Measurements from ENCODE around the gene ATP1A3. TPM values are rescaled to one million over a fixed set of nuclear protein-coding genes. Genes with fewer than 3 reads are reported as not detected.
A peak's percentile ranks its signal among the peaks of the same experiment; 100 is the strongest.

ATP1A3 gene
- total RNA-seq, 1 experiment from 2014 or later = 8.5 TPM

DNA sequence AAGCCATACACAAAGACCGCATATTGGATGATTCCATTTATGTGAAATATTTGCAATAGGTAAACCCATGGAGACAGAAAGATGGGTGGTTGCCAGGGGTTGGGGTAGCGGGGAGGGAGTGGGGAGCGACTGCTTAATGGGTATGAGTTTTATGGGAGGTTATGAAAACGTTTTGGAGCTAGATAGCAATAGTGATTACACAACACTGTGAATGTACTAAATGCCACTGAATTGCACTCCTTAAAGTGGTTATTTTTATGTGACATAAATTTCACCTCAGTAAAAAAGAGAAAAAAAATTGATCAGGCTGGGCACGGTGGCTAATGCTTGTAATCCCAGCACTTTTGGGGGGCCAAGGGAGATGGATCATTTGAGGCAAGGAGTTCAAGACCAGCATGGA, 39.4 kb upstream of the ATP1A3 start:
- ChIA-PET CTCF (interaction anchor here (0.5 kb wide), 1 partner anchor 68 kb away, joined by 3 read pairs; no protein-coding TSS in a partner anchor), POLR2A (ENCODE audit: low non-redundant PET) (no interaction called here)
- Histone ChIP-seq H3K36me3 (ENCODE audit: insufficient read depth, low read length, poor library complexity, severe bottlenecking) (no peaks in the 10 kb centered on the region), H3K4me3 (ENCODE audit: low read depth, low read length, poor library complexity, severe bottlenecking) (no peak overlapping the region), H3K27me3 (replicated peaks; ENCODE audit: insufficient read depth, low read depth, low read length, poor library complexity) (no peaks in the 10 kb centered on the region), H3K4me1 (ENCODE audit: insufficient read depth, low read length, poor library complexity, severe bottlenecking) (peaks cover 10% of the 10 kb centered on the region), H3K27ac (ENCODE audit: low read depth, low read length, poor library complexity, severe bottlenecking) (no peak overlapping the region), H3K9me3 (ENCODE audit: low read depth, low read length, poor library complexity, severe bottlenecking) (no peaks in the 10 kb centered on the region)
- intact Hi-C loops (cut with micrococcal nuclease; ENCODE audit: unreplicated experiment) = loop anchor here (2.0 to 5.0 kb wide), 2 partner anchors 75 to 151 kb away; partner anchors contain the start of genes ARHGEF1 and RABAC1
- no peak for DNase-seq (ENCODE audit: low spot score)
- TF ChIP-seq, protein P1, sequence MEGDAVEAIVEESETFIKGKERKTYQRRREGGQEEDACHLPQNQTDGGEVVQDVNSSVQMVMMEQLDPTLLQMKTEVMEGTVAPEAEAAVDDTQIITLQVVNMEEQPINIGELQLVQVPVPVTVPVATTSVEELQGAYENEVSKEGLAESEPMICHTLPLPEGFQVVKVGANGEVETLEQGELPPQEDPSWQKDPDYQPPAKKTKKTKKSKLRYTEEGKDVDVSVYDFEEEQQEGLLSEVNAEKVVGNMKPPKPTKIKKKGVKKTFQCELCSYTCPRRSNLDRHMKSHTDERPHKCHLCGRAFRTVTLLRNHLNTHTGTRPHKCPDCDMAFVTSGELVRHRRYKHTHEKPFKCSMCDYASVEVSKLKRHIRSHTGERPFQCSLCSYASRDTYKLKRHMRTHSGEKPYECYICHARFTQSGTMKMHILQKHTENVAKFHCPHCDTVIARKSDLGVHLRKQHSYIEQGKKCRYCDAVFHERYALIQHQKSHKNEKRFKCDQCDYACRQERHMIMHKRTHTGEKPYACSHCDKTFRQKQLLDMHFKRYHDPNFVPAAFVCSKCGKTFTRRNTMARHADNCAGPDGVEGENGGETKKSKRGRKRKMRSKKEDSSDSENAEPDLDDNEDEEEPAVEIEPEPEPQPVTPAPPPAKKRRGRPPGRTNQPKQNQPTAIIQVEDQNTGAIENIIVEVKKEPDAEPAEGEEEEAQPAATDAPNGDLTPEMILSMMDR (conservative IDR thresholded peaks at IDR 0.05; ENCODE audit: low read depth, low read length) = no peak
- TF ChIP-seq EZH2 (IDR thresholded peaks at IDR 0.05; ENCODE audit: borderline replicate concordance, low read depth, low read length, poor library complexity, severe bottlenecking) = no peak
- no TSS peak for BruUV-seq (replicated peaks)

DNA sequence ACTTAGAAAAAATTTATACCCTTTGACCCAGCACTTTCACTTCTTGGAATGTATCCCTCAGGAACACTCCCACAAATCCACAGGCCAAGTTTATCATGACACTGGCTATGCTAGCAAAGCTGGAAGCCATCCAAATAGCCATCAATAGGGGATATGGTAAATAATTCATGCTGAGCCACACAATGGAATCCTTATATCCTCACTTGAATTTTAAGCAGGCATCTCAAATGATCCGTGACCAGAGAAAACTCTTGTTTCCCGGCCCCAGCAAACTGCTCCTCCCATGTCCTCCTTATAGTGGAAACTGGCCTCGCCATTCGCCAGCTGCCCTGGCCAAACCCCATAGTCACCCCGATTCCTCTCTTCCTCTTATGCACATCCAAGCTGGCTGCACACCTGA, 38.4 kb upstream of the ATP1A3 start:
- TF ChIP-seq, protein P1 (conservative IDR thresholded peaks at IDR 0.05; ENCODE audit: low read depth, low read length) = no peak
- no peak for TF ChIP-seq EZH2 (IDR thresholded peaks at IDR 0.05; ENCODE audit: borderline replicate concordance, low read depth, low read length, poor library complexity, severe bottlenecking)
- POLR2A ChIA-PET (ENCODE audit: low non-redundant PET) = no interaction called here
- peak; percentile 93 for DNase-seq (ENCODE audit: low spot score)
- no peaks in the 10 kb centered on the region for H3K27me3 ChIP-seq (replicated peaks; ENCODE audit: insufficient read depth, low read depth, low read length, poor library complexity)
- intact Hi-C loops (cut with micrococcal nuclease; ENCODE audit: unreplicated experiment) = loop anchor here (2.0 to 5.0 kb wide), 2 partner anchors 74 to 150 kb away; partner anchors contain the start of genes ARHGEF1 and RABAC1
- H3K27ac ChIP-seq (ENCODE audit: low read depth, low read length, poor library complexity, severe bottlenecking) = no peak overlapping the region
- H3K4me3 ChIP-seq (ENCODE audit: low read depth, low read length, poor library complexity, severe bottlenecking) = no peak overlapping the region
- H3K36me3 ChIP-seq (ENCODE audit: insufficient read depth, low read length, poor library complexity, severe bottlenecking) = no peaks in the 10 kb centered on the region
- CTCF ChIA-PET = no interaction called here
- no TSS peak for BruUV-seq (replicated peaks)
- H3K4me1 ChIP-seq (ENCODE audit: insufficient read depth, low read length, poor library complexity, severe bottlenecking) = peaks cover 10% of the 10 kb centered on the region
- no peaks in the 10 kb centered on the region for H3K9me3 ChIP-seq (ENCODE audit: low read depth, low read length, poor library complexity, severe bottlenecking)

DNA sequence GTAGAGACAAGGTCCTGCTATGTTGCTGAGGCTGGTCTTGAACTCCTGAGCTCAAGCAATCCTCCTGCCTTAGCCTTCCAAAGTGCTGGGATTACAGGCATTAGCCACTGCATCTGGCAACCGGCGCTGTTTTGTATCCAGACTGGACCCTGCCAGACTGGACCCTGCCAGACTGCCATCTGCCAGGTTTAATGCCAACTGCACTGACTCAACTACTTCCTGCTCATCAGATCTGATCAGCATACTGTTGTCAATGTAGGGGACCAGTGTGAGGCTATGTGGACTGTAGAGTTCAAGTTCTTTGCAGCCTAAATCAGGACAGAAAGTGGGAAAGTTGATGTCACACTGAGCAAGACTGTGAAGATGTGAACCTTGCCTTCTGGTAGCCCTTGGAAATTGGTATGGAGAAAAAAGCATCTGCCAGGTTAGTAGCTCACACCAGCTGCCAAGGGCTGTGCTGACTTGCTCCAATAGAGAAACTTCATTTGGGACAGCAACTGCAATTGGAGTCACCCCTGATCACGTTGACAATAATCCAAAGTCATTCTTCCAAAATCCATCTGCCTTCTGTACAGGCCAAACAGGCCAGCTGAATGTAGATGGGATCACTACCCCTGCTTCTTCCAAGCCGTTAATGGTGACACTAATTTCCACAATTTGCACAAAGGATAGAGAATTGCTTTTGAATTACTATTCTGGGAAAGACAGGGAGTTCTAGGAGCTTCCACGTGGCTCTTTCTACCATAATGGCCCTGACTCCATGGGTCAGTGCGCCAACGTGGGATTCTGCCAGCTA, 36.8 kb upstream of the ATP1A3 start:
- intact Hi-C loops (cut with micrococcal nuclease; ENCODE audit: unreplicated experiment) = loop anchor here (5.0 kb wide), 1 partner anchor 149 kb away; the partner anchor contains the start of gene ARHGEF1
- no peaks in the 10 kb centered on the region for H3K27me3 ChIP-seq (replicated peaks; ENCODE audit: insufficient read depth, low read depth, low read length, poor library complexity)
- TF ChIP-seq EZH2 (IDR thresholded peaks at IDR 0.05; ENCODE audit: borderline replicate concordance, low read depth, low read length, poor library complexity, severe bottlenecking) = no peak
- TF ChIP-seq, protein P1 (conservative IDR thresholded peaks at IDR 0.05; ENCODE audit: low read depth, low read length) = no peak
- ChIA-PET POLR2A (ENCODE audit: low non-redundant PET) (no interaction called here), CTCF (no interaction called here)
- no peak overlapping the region for H3K27ac ChIP-seq (ENCODE audit: low read depth, low read length, poor library complexity, severe bottlenecking)
- no peak overlapping the region for H3K4me3 ChIP-seq (ENCODE audit: low read depth, low read length, poor library complexity, severe bottlenecking)
- no peaks in the 10 kb centered on the region for H3K9me3 ChIP-seq (ENCODE audit: low read depth, low read length, poor library complexity, severe bottlenecking)
- no peak for DNase-seq (ENCODE audit: low spot score)
- no peaks in the 10 kb centered on the region for H3K36me3 ChIP-seq (ENCODE audit: insufficient read depth, low read length, poor library complexity, severe bottlenecking)
- peaks cover 10% of the 10 kb centered on the region for H3K4me1 ChIP-seq (ENCODE audit: insufficient read depth, low read length, poor library complexity, severe bottlenecking)
- no TSS peak for BruUV-seq (replicated peaks)
